GM12878 (cell line): Measurements from ENCODE around the gene RAD51B. TPM values are rescaled to one million over a fixed set of nuclear protein-coding genes. Genes with fewer than 3 reads are reported as not detected.
A peak's percentile ranks its signal among the peaks of the same experiment; 100 is the strongest.

Experiments
- ATAC-seq: fragments of 200-7000 bp; cut with Tn5 transposase; 3 replicates; pipeline ENCODE4 v1.9.1; 2020; ENCODE audit warnings: mild to moderate bottlenecking, moderate library complexity
- BruUV-seq: library from RNA; stranded (reverse); fragments of 400-500 nt; replicated peaks from 2 replicates; lab custom pipeline; 2021; lab: Mats Ljungman, UMichigan
- CTCF ChIA-PET: fragments of 300-600 bp; sonication (Branson Sonifier 250); formaldehyde crosslinking; extraction: SDS; loops from one replicate; lab custom pipeline; 2021; ENCODE audit warnings: inconsistent platforms; lab: Yijun Ruan, JAX
- POLR2A ChIA-PET: fragments of 350-600 bp; formaldehyde crosslinking; extraction: SDS; loops from one replicate; lab custom pipeline; 2021; ENCODE audit warnings: inconsistent platforms; lab: Charles Lee
- RAD21 ChIA-PET: fragments of 300-600 bp; sonication (Branson Sonifier 250); formaldehyde crosslinking; loops from one replicate; lab custom pipeline; 2023; ENCODE audit warnings: antibody characterized with exemption; ENCODE audit not compliant: unreplicated experiment; lab: Charles Lee
- SMC1A ChIA-PET: fragments of 300-600 bp; sonication (Branson Sonifier 250); formaldehyde crosslinking; loops from one replicate; lab custom pipeline; 2023; ENCODE audit not compliant: unreplicated experiment, uncharacterized antibody; lab: Charles Lee
- DNase-seq: peaks from one replicate; pipeline ENCODE4 v3.0.0-alpha.2; 2011; ENCODE audit warnings: low read depth, low spot score
- FAIRE-seq: peaks from 3 replicates; lab custom pipeline; 2011; peaks lifted over from hg19 to GRCh38; lab: Jason Lieb, UNC
- H2AFZ ChIP-seq: 2 replicates; pipeline ENCODE4 v1.6.0; 2011; ENCODE audit warnings: low read depth, low read length, control low read depth; ENCODE audit not compliant: control insufficient read depth
- H3K27ac ChIP-seq: 2 replicates; pipeline ENCODE4 v1.5.1; 2011; ENCODE audit warnings: control low read depth; ENCODE audit not compliant: control insufficient read depth, insufficient read depth
- H3K27me3 ChIP-seq, 2 experiments: replicated peaks in 1 of 2; 2 replicates each; pipeline versions ENCODE4 v1.6.0 to v1.6.1; 2011; ENCODE audit warnings: low read length in 1 of 2; ENCODE audit not compliant: control insufficient read depth in 2 of 2, insufficient read depth in 2 of 2
- H3K36me3 ChIP-seq, 2 experiments: 2 replicates each; pipeline ENCODE4 v1.5.1; 2011; ENCODE audit warnings: low read length in 1 of 2; ENCODE audit not compliant: control insufficient read depth in 2 of 2, insufficient read depth in 2 of 2
- H3K4me1 ChIP-seq: 2 replicates; pipeline ENCODE4 v1.6.1; 2011; ENCODE audit warnings: mild to moderate bottlenecking, low read length, moderate library complexity, mixed read lengths; ENCODE audit not compliant: control insufficient read depth, insufficient read depth
- H3K4me2 ChIP-seq: 2 replicates; pipeline ENCODE4 v1.6.0; 2011; ENCODE audit warnings: control low read depth; ENCODE audit not compliant: control insufficient read depth, insufficient read depth
- H3K4me3 ChIP-seq: fragments of 200-600 bp; sonication (generic); 2 replicates; pipeline ENCODE4 v1.5.1; 2016
- H3K79me2 ChIP-seq: 2 replicates; pipeline ENCODE4 v1.6.0; 2011; ENCODE audit warnings: low read length; ENCODE audit not compliant: control insufficient read depth, insufficient read depth
- H3K9ac ChIP-seq: 2 replicates; pipeline ENCODE4 v1.8.0; 2011; ENCODE audit warnings: low read length, control low read depth, mixed read lengths; ENCODE audit not compliant: control insufficient read depth, insufficient read depth
- H3K9me3 ChIP-seq: replicated peaks from 3 replicates; pipeline ENCODE4 v1.5.1; 2011; ENCODE audit warnings: mild to moderate bottlenecking, low read length; ENCODE audit not compliant: control insufficient read depth, insufficient read depth
- H4K20me1 ChIP-seq: 2 replicates; pipeline ENCODE4 v1.6.0; 2011; ENCODE audit not compliant: control insufficient read depth, insufficient read depth
- BMI1 ChIP-seq: fragments of 450-650 bp; IDR thresholded peaks from 2 replicates; pipeline ENCODE4 v1.6.1; 2016; ENCODE audit warnings: mild to moderate bottlenecking, moderate library complexity, borderline replicate concordance
- EGR1 ChIP-seq, 2 experiments: IDR thresholded peaks; 1 replicate in 1 of 2; 2 replicates in 1 of 2; pipeline ENCODE4 v1.6.1; 2011 to 2012; ENCODE audit warnings: low read depth in 2 of 2, low read length in 2 of 2, borderline replicate concordance in 1 of 2, mild to moderate bottlenecking in 1 of 2, moderate library complexity in 1 of 2
- MEF2B ChIP-seq: fragments of 450-650 bp; IDR thresholded peaks from 2 replicates; pipeline ENCODE4 v1.6.1; 2018; ENCODE audit warnings: mild to moderate bottlenecking, moderate library complexity; ENCODE audit not compliant: partially characterized antibody, poor library complexity, severe bottlenecking
- NR2C2 ChIP-seq: IDR thresholded peaks from 2 replicates; pipeline ENCODE4 v1.6.1; 2011; ENCODE audit warnings: borderline replicate concordance, low read depth; ENCODE audit not compliant: control insufficient read depth, insufficient read length
- PML ChIP-seq: IDR thresholded peaks from 2 replicates; pipeline ENCODE4 v1.6.1; 2012; ENCODE audit warnings: low read length, inconsistent platforms
- POLR2AphosphoS2 ChIP-seq: IDR thresholded peaks from 2 replicates; pipeline ENCODE4 v1.6.1; 2011; ENCODE audit warnings: low read depth, mild to moderate bottlenecking, low read length, improper control_type of control experiment, moderate library complexity
- ZNF687 ChIP-seq: fragments of 450-650 bp; IDR thresholded peaks from 2 replicates; pipeline ENCODE4 v1.6.1; 2017; ENCODE audit warnings: mild to moderate bottlenecking, moderate library complexity
- WGBS: methylation state at CpG from one replicate; pipeline ENCODE4 v1.1.6; 2016; ENCODE audit warnings: low lambda C conversion rate; ENCODE audit not compliant: insufficient replicate concordance, insufficient coverage; ENCODE audit errors: missing lambda C conversion rate; 5-methylcytosine and 5-hydroxymethylcytosine counted together
- in situ Hi-C: fragments of 300-500 bp; cut with MboI; formaldehyde crosslinking; loops from 9 replicates; pipeline ENCODE4 v1.14.3; 2018; ENCODE audit warnings: mixed read lengths
- intact Hi-C: fragments of 100-400 bp; cut with micrococcal nuclease; formaldehyde crosslinking; loops from one replicate; pipeline ENCODE4 v1.14.2; 2022; ENCODE audit not compliant: unreplicated experiment
- polyA plus RNA-seq, 11 experiments: library from polyadenylated mRNA; depleted of rRNA in 4 of 11; unstranded in 6 of 11; stranded (reverse) in 5 of 11; fragments of >200 nt; fragmentation: Nextera tagmentation in 4 of 11; fragmentation: Illumina TruSeq in 1 of 11; extraction: Ambion mirVana in 4 of 11; extraction: Trizol in 1 of 11; gene quantifications; 1 replicate in 1 of 11; 2 replicates in 10 of 11; pipeline versions ENCODE4 v1.2.1 to v1.2.3, GENCODE V29; 2011 to 2016; ENCODE audit warnings: inconsistent platforms in 2 of 11, missing spikeins in 2 of 11, low read depth in 1 of 11
- total RNA-seq, 4 experiments: library from RNA; depleted of rRNA in 3 of 4; stranded (reverse); fragments of >200 nt in 3 of 4; fragmentation: Illumina TruSeq in 1 of 4; extraction: Trizol in 1 of 4; gene quantifications; 2 replicates each; pipeline versions ENCODE4 v1.2.1 to v1.2.3, GENCODE V29; 2013 to 2021

RAD51B gene
- total and polyA plus RNA-seq, 10 of the 15 experiments (the other 5 are each of a cell fraction or from before 2014, with no cell fraction given): 9.8 to 26.8 (median 21.3) TPM

GRCh38 chr14:68730811-68731425, 911.3 kb downstream of the RAD51B start:
- H3K79me2 ChIP-seq: no peaks in the 10 kb centered on the region
- H3K9ac ChIP-seq: no peak overlapping the region
- in situ Hi-C loops (no loop called here), intact Hi-C loops (loop anchor here (5.0 kb wide), 2 partner anchors 34 to 56 kb away; no protein-coding TSS in a partner anchor)
- ChIA-PET CTCF (no interaction called here), POLR2A (interaction anchor here (0.9 kb wide), 1 partner anchor 10 kb away, joined by 3 read pairs; no protein-coding TSS in a partner anchor), SMC1A (interaction anchor here (1.0 to 5.3 kb wide), 6 partner anchors 12 to 75 kb away, joined by 3 to 26 read pairs (median 4); no protein-coding TSS in a partner anchor), RAD21 (interaction anchor here (0.9 to 2.1 kb wide), 6 partner anchors 15 to 224 kb away, joined by 3 to 7 read pairs (median 4); partner anchors contain the start of gene ZFP36L1)
- H2AFZ ChIP-seq: no peak overlapping the region
- H3K9me3 ChIP-seq: no peaks in the 10 kb centered on the region; the same call in 1 of the 3 replicates
- peaks cover 15% of the 10 kb centered on the region for H3K4me1 ChIP-seq
- H3K4me3 ChIP-seq: no peak overlapping the region
- DNase-seq: no peak
- WGBS: 53% methylated on average over 8 of the region's 8 CpGs
- TF ChIP-seq EGR1 (IDR thresholded peaks at IDR 0.05; ENCODE audit: borderline replicate concordance in 1 of 2, low read depth in 2 of 2, low read length in 2 of 2) (no peak), POLR2AphosphoS2 (no peak), NR2C2 (no peak), ZNF687 (0 out of 2 replicates have a peak, but pooled peaks have one; percentile 28), MEF2B (peak; percentile 29), PML (no peak), BMI1 (peak; percentile 47; the same call in 1 of the 2 replicates)
- no peak for ATAC-seq
- no peaks in the 10 kb centered on the region for H3K36me3 ChIP-seq
- no peak for FAIRE-seq
- H3K27ac ChIP-seq: no peak overlapping the region
- no peaks in the 10 kb centered on the region for H3K27me3 ChIP-seq
- H3K4me2 ChIP-seq: no peak overlapping the region
- no TSS peak for BruUV-seq
- no peaks in the 10 kb centered on the region for H4K20me1 ChIP-seq
